Esophagus squamous epithelium (tissue), 4 donors: ENCODE results near the gene LRRC8C.

Source experiments
- CTCF ChIP-seq, 6 experiments: fragments of 450-650 bp in 4 of 6; fragments of 200-600 bp in 2 of 6; sonication (generic) in 2 of 6; IDR thresholded peaks; one replicate each; pipeline ENCODE4 v1.5.1; 2016 to 2019; ENCODE audit warnings: antibody characterized with exemption in 6 of 6, mild to moderate bottlenecking in 4 of 6, moderate library complexity in 4 of 6
- POLR2A ChIP-seq, 4 donors: fragments of 450-650 bp; IDR thresholded peaks; one replicate each; pipeline ENCODE4 v1.6.1; 2017; ENCODE audit warnings: antibody characterized with exemption in 4 of 4, mild to moderate bottlenecking in 4 of 4, moderate library complexity in 3 of 4

- no peak for TF ChIP-seq CTCF (IDR thresholded peaks at IDR 0.05)
- TF ChIP-seq POLR2A (IDR thresholded peaks at IDR 0.05): no peak
Observed at GRCh38 chr1:89732206-89732605, 99.3 kb downstream of the LRRC8C start.
